Stomach (tissue), 9 donors: Measurements from ENCODE around the gene ZNF132. TPM values are rescaled to one million over a fixed set of nuclear protein-coding genes. Genes with fewer than 3 reads are reported as not detected.
"Not testable (repeated sequence)": the region's sequence is repeated elsewhere in the genome, so short reads cannot be mapped to it uniquely, and the experiment has no call there.

Source experiments
- DNase-seq, 2 donors: peaks; one replicate each; pipeline versions ENCODE4 v3.0.0 to v3.0.0-alpha.2; 2013 to 2019
- H3K27ac ChIP-seq, 5 donors: fragments of 200-600 bp in 4 of 5; sonication (generic) in 4 of 5; one replicate each; pipeline ENCODE4 v1.5.1; 2013 to 2019; ENCODE audit warnings: mild to moderate bottlenecking in 1 of 5, moderate library complexity in 1 of 5
- H3K27me3 ChIP-seq, 3 donors: fragments of 200-600 bp; sonication (generic); one replicate each; pipeline ENCODE4 v1.5.1; 2017 to 2019; ENCODE audit warnings: mixed run types in 1 of 3
- H3K36me3 ChIP-seq, 4 donors: fragments of 200-600 bp; sonication (generic); 1 replicate in 3 of 4; 2 replicates in 1 of 4; pipeline ENCODE4 v1.5.1; 2016 to 2019
- H3K4me1 ChIP-seq, 4 donors: fragments of 200-600 bp; sonication (generic); one replicate each; pipeline ENCODE4 v1.5.1; 2016 to 2019
- H3K4me3 ChIP-seq, 4 donors: fragments of 200-600 bp; sonication (generic) in 3 of 4; one replicate each; pipeline ENCODE4 v1.5.1; 2016 to 2019; ENCODE audit warnings: mild to moderate bottlenecking in 1 of 4
- H3K9me3 ChIP-seq, 4 donors: fragments of 200-600 bp; sonication (generic); one replicate each; pipeline ENCODE4 v1.5.1; 2016 to 2019
- CTCF ChIP-seq, 7 experiments: fragments of 450-650 bp in 4 of 7; fragments of 200-600 bp in 3 of 7; sonication (generic) in 3 of 7; IDR thresholded peaks; one replicate each; pipeline ENCODE4 v1.5.1; 2016 to 2019; ENCODE audit warnings: antibody characterized with exemption in 7 of 7, control low read depth in 2 of 7, mild to moderate bottlenecking in 1 of 7
- EP300 ChIP-seq: sonication (generic); formaldehyde crosslinking; IDR thresholded peaks from one replicate; pipeline ENCODE4 v1.6.1; 2017; ENCODE audit warnings: antibody characterized with exemption
- POLR2A ChIP-seq, 4 donors: fragments of 450-650 bp; IDR thresholded peaks; one replicate each; pipeline ENCODE4 v1.6.1; 2016; ENCODE audit warnings: antibody characterized with exemption in 4 of 4, control low read depth in 2 of 4, mild to moderate bottlenecking in 1 of 4, moderate library complexity in 1 of 4
- POLR2AphosphoS5 ChIP-seq, 3 donors: sonication (generic); formaldehyde crosslinking; IDR thresholded peaks; one replicate each; pipeline ENCODE4 v1.6.1; 2016; ENCODE audit warnings: antibody characterized with exemption in 3 of 3
- WGBS, 5 donors: extraction: QIAGEN DNeasy Blood & Tissue Kit in 3 of 5; methylation state at CpG; one replicate each; pipeline versions ENCODE4 v1.1.5 to v1.1.7; 2013 to 2018; 5-methylcytosine and 5-hydroxymethylcytosine counted together
- intact Hi-C: fragments of 100-400 bp; cut with DNase I; formaldehyde crosslinking; loops from one replicate; pipeline ENCODE4 v1.15.1; 2023; ENCODE audit warnings: low total_unique reads
- polyA plus RNA-seq, 3 donors: library from polyadenylated mRNA; stranded (reverse); fragments of 200-250 nt; gene quantifications; one replicate each; pipeline ENCODE4 v1.2.3, GENCODE V29; 2013
- total RNA-seq, 5 donors: library from RNA; depleted of rRNA; stranded (reverse); fragments of >200 nt; gene quantifications; one replicate each; pipeline versions ENCODE4 v1.1.0 to v1.2.3, GENCODE V29; 2014 to 2016
- donor health status: healthy with polysubstance abuse.
- donor health status: Bipolar disorder and iron deficiency.
- donor health status: healthy.

Gene ZNF132
- total and polyA plus RNA-seq, 8 donors: 0.68 to 8.9 (median 4.6) TPM

GRCh38 chr19:58407658-58408151, 32.2 kb downstream of the ZNF132 start:
- Histone ChIP-seq H3K36me3 (peaks cover 0 to 4% (median 0%) of the 10 kb centered on the region in 4 donors), H3K4me1 (peaks cover 8 to 31% (median 29%) of the 10 kb centered on the region in 4 donors), H3K4me3 (peak overlapping the region; percentile 70 to 83 (median 78)), H3K27me3 (no peaks in the 10 kb centered on the region), H3K9me3 (no peaks in the 10 kb centered on the region), H3K27ac (peak overlapping the region; percentile 87 to 92 (median 91))
- intact Hi-C loops: no loop called here
- no peak for TF ChIP-seq EP300
- no peak for TF ChIP-seq POLR2A (IDR thresholded peaks at IDR 0.05)
- peak in 1 of 2 donors; percentile 65 for DNase-seq
- WGBS, 5 donors: 11 to 20% (median 12%) methylated on average over 17 to 22 of the region's 22 CpGs

- 54 to 68% (median 67%) methylated on average over 10 of the region's 10 CpGs for WGBS, 5 donors
These were observed 32.9 kb downstream of the ZNF132 start for GRCh38 chr19:58406818-58407657.

GRCh38 chr19:58403920-58404478, 36.0 kb downstream of the ZNF132 start:
- H3K4me1 ChIP-seq: peaks cover 25 to 45% (median 37%) of the 10 kb centered on the region in 4 donors
- H3K9me3 ChIP-seq, H3K36me3 ChIP-seq, H3K27me3 ChIP-seq, H3K4me3 ChIP-seq, H3K27ac ChIP-seq, intact Hi-C loops: not testable (repeated sequence)
- 57 to 75% (median 71%) methylated on average over 3 to 5 of the region's 5 CpGs for WGBS, 5 donors
- peak in 1 of 2 donors; percentile 34 for DNase-seq

More at GRCh38 chr19:58406818-58407657, 32.9 kb downstream of the ZNF132 start:
- Histone ChIP-seq H3K9me3 (no peaks in the 10 kb centered on the region), H3K27me3 (no peaks in the 10 kb centered on the region), H3K4me1 (peaks cover 10 to 35% (median 33%) of the 10 kb centered on the region in 4 donors), H3K27ac (peak overlapping the region in 3 of 5 donors; percentile 91 to 92 (median 92)), H3K36me3 (no peaks in the 10 kb centered on the region), H3K4me3 (peak overlapping the region; percentile 70 to 83 (median 78))
- intact Hi-C loops: no loop called here
- DNase-seq: peak in 1 of 2 donors; percentile 36
- TF ChIP-seq CTCF (IDR thresholded peaks at IDR 0.05) (peak in 2 of 7 experiments; percentile 11 to 13), POLR2A (IDR thresholded peaks at IDR 0.05) (no peak)

GRCh38 chr19:58401840-58402421, 38.0 kb downstream of the ZNF132 start:
- Histone ChIP-seq H3K27me3 (peaks cover 1 to 16% (median 3%) of the 10 kb centered on the region in 3 donors), H3K4me1 (peaks cover 17 to 35% (median 25%) of the 10 kb centered on the region in 4 donors), H3K9me3 (no peaks in the 10 kb centered on the region), H3K4me3 (peak overlapping the region; percentile 58 to 71 (median 60)), H3K27ac (peak overlapping the region in 3 of 5 donors; percentile 78 to 88 (median 87)), H3K36me3 (no peaks in the 10 kb centered on the region)
- intact Hi-C loops: no loop called here
- peak in 1 of 2 donors; percentile 24 for DNase-seq
- TF ChIP-seq CTCF (IDR thresholded peaks at IDR 0.05): no peak
- TF ChIP-seq POLR2AphosphoS5 (IDR thresholded peaks at IDR 0.05): no peak
- TF ChIP-seq EP300: no peak
- TF ChIP-seq POLR2A (IDR thresholded peaks at IDR 0.05): no peak
- WGBS, 5 donors: 14 to 43% (median 24%) methylated on average over 14 to 23 of the region's 23 CpGs
